ENCODE measurements around the gene RIN2.

The RIN2 gene

DNA sequence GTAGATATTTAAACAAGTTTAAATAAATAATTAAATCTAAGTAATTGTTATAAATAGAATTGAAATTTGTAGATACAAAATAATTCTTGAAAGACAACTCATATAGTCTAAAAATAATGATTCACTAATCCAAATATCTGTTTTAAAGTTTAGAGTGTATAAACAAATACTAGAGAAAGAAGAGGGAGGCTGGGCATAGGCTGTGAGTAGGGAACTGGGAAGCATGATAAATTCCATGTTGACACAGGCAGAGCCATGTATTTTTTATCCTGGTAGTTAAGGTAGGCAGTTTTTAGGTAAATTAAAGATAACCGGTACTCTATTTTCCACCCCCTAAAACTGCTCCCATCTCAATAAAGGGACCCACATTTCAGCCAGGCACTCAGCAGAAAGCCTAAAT, 11.7 kb upstream of the RIN2 start:
- H2BK15ac ChIP-seq (replicated peaks; ENCODE audit: low read depth) = no peak overlapping the region
- H3K79me1 ChIP-seq (ENCODE audit: low read length) = no peaks in the 10 kb centered on the region
- no peak overlapping the region for H2BK120ac ChIP-seq (ENCODE audit: low read depth, low read length)
- H3K79me2 ChIP-seq (ENCODE audit: control insufficient read depth, insufficient read depth, low read length) = no peaks in the 10 kb centered on the region
- H3K27ac ChIP-seq (ENCODE audit: low read depth, low read length) = no peak overlapping the region
- no peak overlapping the region for H3K4me2 ChIP-seq (ENCODE audit: low read length)
- no peaks in the 10 kb centered on the region for H3K36me3 ChIP-seq (ENCODE audit: control insufficient read depth, insufficient read depth, low read length)
- H3K56ac ChIP-seq (ENCODE audit: low read length) = no peak overlapping the region
- no peak overlapping the region for H4K8ac ChIP-seq (ENCODE audit: low read depth, low read length)
- DNase-seq = no peak
- WGBS (ENCODE audit: extremely low coverage, insufficient coverage, low lambda C conversion rate) = no CpG with 5 or more reads among the region's 1 CpG
- H3K27me3 ChIP-seq (ENCODE audit: insufficient read depth, low read length, poor library complexity) = no peaks in the 10 kb centered on the region
- no peak overlapping the region for H2AK5ac ChIP-seq (ENCODE audit: low read length)
- no peak overlapping the region for H3K23ac ChIP-seq (ENCODE audit: low read length)
- H3K4me1 ChIP-seq (ENCODE audit: control insufficient read depth, low read depth, low read length) = peaks cover 3% of the 10 kb centered on the region
- no peak overlapping the region for H4K5ac ChIP-seq (ENCODE audit: low read length)
- no peak overlapping the region for H3K4ac ChIP-seq (ENCODE audit: low read depth, low read length)
- H2BK5ac ChIP-seq (ENCODE audit: low read length) = no peak overlapping the region
- no peak overlapping the region for H3K9ac ChIP-seq (ENCODE audit: low read length)
- no peak overlapping the region for H3K18ac ChIP-seq (ENCODE audit: low read length)
- H3K4me3 ChIP-seq (ENCODE audit: low read length) = no peak overlapping the region

- Histone ChIP-seq H4K5ac (ENCODE audit: low read length) (no peak overlapping the region), H2AK5ac (ENCODE audit: low read length) (no peak overlapping the region), H3K4ac (ENCODE audit: low read depth, low read length) (no peak overlapping the region), H3K79me1 (ENCODE audit: low read length) (no peaks in the 10 kb centered on the region), H3K4me2 (ENCODE audit: low read length) (no peak overlapping the region), H3K18ac (ENCODE audit: low read length) (no peak overlapping the region), H3K4me1 (ENCODE audit: control insufficient read depth, low read depth, low read length) (peaks cover 3% of the 10 kb centered on the region), H3K9ac (ENCODE audit: low read length) (no peak overlapping the region), H3K27ac (ENCODE audit: low read depth, low read length) (no peak overlapping the region), H3K4me3 (ENCODE audit: low read length) (no peak overlapping the region), H3K79me2 (ENCODE audit: control insufficient read depth, insufficient read depth, low read length) (no peaks in the 10 kb centered on the region), H3K23ac (ENCODE audit: low read length) (no peak overlapping the region), H3K36me3 (ENCODE audit: control insufficient read depth, insufficient read depth, low read length) (no peaks in the 10 kb centered on the region), H3K56ac (ENCODE audit: low read length) (no peak overlapping the region), H4K8ac (ENCODE audit: low read depth, low read length) (no peak overlapping the region), H2BK5ac (ENCODE audit: low read length) (no peak overlapping the region), H3K27me3 (ENCODE audit: insufficient read depth, low read length, poor library complexity) (no peaks in the 10 kb centered on the region), H2BK15ac (replicated peaks; ENCODE audit: low read depth) (no peak overlapping the region), H2BK120ac (ENCODE audit: low read depth, low read length) (no peak overlapping the region)
- DNase-seq = no peak
- no CpG with 5 or more reads among the region's 4 CpGs for WGBS (ENCODE audit: extremely low coverage, insufficient coverage, low lambda C conversion rate)
These were observed 10.2 kb upstream of the RIN2 start for GRCh38 chr20:19747903-19748302.

DNA sequence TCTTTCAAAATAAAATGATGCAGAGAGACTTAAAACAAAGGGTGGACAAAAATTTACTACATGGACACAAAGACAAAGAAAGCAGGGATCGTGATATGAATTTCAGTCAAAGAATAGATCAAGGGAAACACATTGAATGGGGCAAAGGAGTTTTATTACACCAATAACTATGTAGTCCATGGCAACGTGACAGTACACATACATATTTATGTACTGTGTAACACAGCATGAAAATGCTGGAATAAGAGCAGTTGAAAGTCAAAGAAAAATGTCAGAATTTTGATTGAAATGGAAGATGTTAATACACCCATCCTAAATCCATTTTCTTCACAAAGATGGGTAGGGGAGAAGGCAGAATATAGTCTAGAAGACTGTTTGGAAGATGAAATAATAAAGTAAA, 9.4 kb upstream of the RIN2 start:
- Histone ChIP-seq H3K23ac (ENCODE audit: low read length) (no peak overlapping the region), H3K4me1 (ENCODE audit: control insufficient read depth, low read depth, low read length) (no peaks in the 10 kb centered on the region), H3K9ac (ENCODE audit: low read length) (no peak overlapping the region), H3K79me2 (ENCODE audit: control insufficient read depth, insufficient read depth, low read length) (no peaks in the 10 kb centered on the region), H3K27me3 (ENCODE audit: insufficient read depth, low read length, poor library complexity) (no peaks in the 10 kb centered on the region), H3K4ac (ENCODE audit: low read depth, low read length) (no peak overlapping the region), H2BK120ac (ENCODE audit: low read depth, low read length) (no peak overlapping the region), H3K4me2 (ENCODE audit: low read length) (no peak overlapping the region), H4K8ac (ENCODE audit: low read depth, low read length) (no peak overlapping the region), H2AK5ac (ENCODE audit: low read length) (no peak overlapping the region), H3K56ac (ENCODE audit: low read length) (no peak overlapping the region), H2BK5ac (ENCODE audit: low read length) (no peak overlapping the region), H3K27ac (ENCODE audit: low read depth, low read length) (no peak overlapping the region), H3K79me1 (ENCODE audit: low read length) (no peaks in the 10 kb centered on the region), H4K5ac (ENCODE audit: low read length) (no peak overlapping the region), H2BK15ac (replicated peaks; ENCODE audit: low read depth) (no peak overlapping the region), H3K18ac (ENCODE audit: low read length) (no peak overlapping the region), H3K36me3 (ENCODE audit: control insufficient read depth, insufficient read depth, low read length) (no peaks in the 10 kb centered on the region), H3K4me3 (ENCODE audit: low read length) (no peak overlapping the region)
- DNase-seq = no peak
- WGBS (ENCODE audit: extremely low coverage, insufficient coverage, low lambda C conversion rate) = no CpG with 5 or more reads among the region's 2 CpGs

DNA sequence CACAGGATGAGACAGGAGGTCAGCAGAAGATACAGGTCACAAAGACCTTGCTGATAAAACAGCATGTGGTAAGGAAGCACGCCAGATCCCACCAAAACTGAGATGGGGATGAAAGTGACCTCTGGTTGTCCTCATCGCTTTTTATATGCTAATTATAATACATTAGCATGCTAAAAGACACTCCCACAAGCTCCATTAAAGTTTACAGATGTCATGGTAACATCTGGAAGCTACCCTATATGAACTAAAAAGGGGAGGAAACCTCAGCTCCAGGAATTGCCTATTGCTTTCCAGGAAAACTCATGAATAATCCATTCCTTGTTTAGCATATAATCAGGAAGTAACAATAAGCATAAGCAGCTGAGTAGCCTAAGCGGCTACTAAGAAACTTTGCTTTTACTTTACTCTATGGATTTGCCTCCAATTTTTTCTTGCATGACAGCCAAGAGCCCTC, 8.4 kb upstream of the RIN2 start:
- Histone ChIP-seq H3K36me3 (ENCODE audit: control insufficient read depth, insufficient read depth, low read length) (no peaks in the 10 kb centered on the region), H2BK5ac (ENCODE audit: low read length) (no peak overlapping the region), H2AK5ac (ENCODE audit: low read length) (no peak overlapping the region), H3K4me3 (ENCODE audit: low read length) (no peak overlapping the region), H4K8ac (ENCODE audit: low read depth, low read length) (no peak overlapping the region), H3K27me3 (ENCODE audit: insufficient read depth, low read length, poor library complexity) (no peaks in the 10 kb centered on the region), H3K27ac (ENCODE audit: low read depth, low read length) (no peak overlapping the region), H3K4me2 (ENCODE audit: low read length) (no peak overlapping the region), H3K79me1 (ENCODE audit: low read length) (no peaks in the 10 kb centered on the region), H2BK120ac (ENCODE audit: low read depth, low read length) (no peak overlapping the region), H2BK15ac (replicated peaks; ENCODE audit: low read depth) (no peak overlapping the region), H4K5ac (ENCODE audit: low read length) (no peak overlapping the region), H3K4me1 (ENCODE audit: control insufficient read depth, low read depth, low read length) (no peaks in the 10 kb centered on the region), H3K23ac (ENCODE audit: low read length) (no peak overlapping the region), H3K9ac (ENCODE audit: low read length) (no peak overlapping the region), H3K4ac (ENCODE audit: low read depth, low read length) (no peak overlapping the region), H3K79me2 (ENCODE audit: control insufficient read depth, insufficient read depth, low read length) (no peaks in the 10 kb centered on the region), H3K56ac (ENCODE audit: low read length) (no peak overlapping the region), H3K18ac (ENCODE audit: low read length) (no peak overlapping the region)
- no peak for DNase-seq
- WGBS (ENCODE audit: extremely low coverage, insufficient coverage, low lambda C conversion rate) = no CpG with 5 or more reads among the region's 3 CpGs

- no peak overlapping the region for H3K56ac ChIP-seq (ENCODE audit: low read length)
- H3K4ac ChIP-seq (ENCODE audit: low read depth, low read length) = no peak overlapping the region
- H3K18ac ChIP-seq (ENCODE audit: low read length) = no peak overlapping the region
- H3K23ac ChIP-seq (ENCODE audit: low read length) = no peak overlapping the region
- H3K4me2 ChIP-seq (ENCODE audit: low read length) = no peak overlapping the region
- no peaks in the 10 kb centered on the region for H3K79me1 ChIP-seq (ENCODE audit: low read length)
- H4K5ac ChIP-seq (ENCODE audit: low read length) = no peak overlapping the region
- no peaks in the 10 kb centered on the region for H3K27me3 ChIP-seq (ENCODE audit: insufficient read depth, low read length, poor library complexity)
- no peak overlapping the region for H4K8ac ChIP-seq (ENCODE audit: low read depth, low read length)
- no peak overlapping the region for H3K27ac ChIP-seq (ENCODE audit: low read depth, low read length)
- no peak overlapping the region for H3K4me3 ChIP-seq (ENCODE audit: low read length)
- no peak overlapping the region for H2BK15ac ChIP-seq (replicated peaks; ENCODE audit: low read depth)
- H3K36me3 ChIP-seq (ENCODE audit: control insufficient read depth, insufficient read depth, low read length) = no peaks in the 10 kb centered on the region
- no peak overlapping the region for H2BK5ac ChIP-seq (ENCODE audit: low read length)
- no peak overlapping the region for H3K9ac ChIP-seq (ENCODE audit: low read length)
- H3K79me2 ChIP-seq (ENCODE audit: control insufficient read depth, insufficient read depth, low read length) = no peaks in the 10 kb centered on the region
- H3K4me1 ChIP-seq (ENCODE audit: control insufficient read depth, low read depth, low read length) = no peaks in the 10 kb centered on the region
- no CpG with 5 or more reads among the region's 4 CpGs for whole genome bisulfite sequencing (ENCODE audit: extremely low coverage, insufficient coverage, low lambda C conversion rate)
- H2BK120ac ChIP-seq (ENCODE audit: low read depth, low read length) = no peak overlapping the region
- no peak overlapping the region for H2AK5ac ChIP-seq (ENCODE audit: low read length)
- DNase-seq = no peak
These were observed 7.9 kb upstream of the RIN2 start for GRCh38 chr20:19750101-19750606.

DNA sequence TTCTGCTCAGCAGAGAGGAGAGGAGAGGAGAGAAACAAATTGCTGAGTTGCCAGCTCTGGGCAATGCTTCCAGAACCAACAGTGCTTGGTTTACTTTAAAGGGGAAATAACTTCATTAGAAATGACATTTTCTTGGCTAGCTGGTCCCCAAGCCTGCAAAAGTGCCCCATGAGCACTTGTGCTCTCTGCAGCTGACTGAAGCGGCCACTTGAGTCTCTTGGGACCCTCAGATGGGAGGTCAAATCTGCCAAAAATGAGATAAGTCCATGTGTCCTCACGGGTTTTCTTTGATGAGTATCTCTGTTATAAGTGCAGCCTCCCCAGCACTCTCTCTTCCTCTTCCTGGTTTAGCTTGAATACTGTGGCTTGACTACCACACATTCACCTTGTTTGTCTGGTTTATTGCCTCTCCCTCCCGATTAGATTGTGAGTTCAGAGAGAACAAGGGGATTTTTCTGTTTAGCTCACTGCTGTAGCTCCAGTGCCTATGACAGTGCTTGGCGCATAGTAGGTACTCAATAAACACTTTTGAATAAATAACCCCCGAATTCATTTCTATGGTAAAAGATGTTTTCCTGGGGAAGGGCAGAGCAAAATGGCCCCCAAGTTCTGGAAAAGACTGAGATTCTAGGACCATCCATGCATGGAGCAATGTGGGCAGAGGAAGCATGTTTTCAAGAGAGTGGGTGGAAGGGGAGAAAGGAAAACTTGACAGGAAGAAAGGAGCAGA, 7.0 kb upstream of the RIN2 start:
- Histone ChIP-seq H3K56ac (ENCODE audit: low read length) (no peak overlapping the region), H3K27ac (ENCODE audit: low read depth, low read length) (no peak overlapping the region), H3K4me2 (ENCODE audit: low read length) (no peak overlapping the region), H3K4me1 (ENCODE audit: control insufficient read depth, low read depth, low read length) (no peaks in the 10 kb centered on the region), H3K18ac (ENCODE audit: low read length) (no peak overlapping the region), H3K4ac (ENCODE audit: low read depth, low read length) (no peak overlapping the region), H2BK15ac (replicated peaks; ENCODE audit: low read depth) (no peak overlapping the region), H4K8ac (ENCODE audit: low read depth, low read length) (no peak overlapping the region), H2BK5ac (ENCODE audit: low read length) (no peak overlapping the region), H4K5ac (ENCODE audit: low read length) (no peak overlapping the region), H3K36me3 (ENCODE audit: control insufficient read depth, insufficient read depth, low read length) (no peaks in the 10 kb centered on the region), H3K79me1 (ENCODE audit: low read length) (no peaks in the 10 kb centered on the region), H2BK120ac (ENCODE audit: low read depth, low read length) (no peak overlapping the region), H3K27me3 (ENCODE audit: insufficient read depth, low read length, poor library complexity) (no peaks in the 10 kb centered on the region), H3K9ac (ENCODE audit: low read length) (no peak overlapping the region), H3K4me3 (ENCODE audit: low read length) (no peak overlapping the region), H3K23ac (ENCODE audit: low read length) (no peak overlapping the region), H3K79me2 (ENCODE audit: control insufficient read depth, insufficient read depth, low read length) (no peaks in the 10 kb centered on the region), H2AK5ac (ENCODE audit: low read length) (no peak overlapping the region)
- no CpG with 5 or more reads among the region's 5 CpGs for WGBS (ENCODE audit: extremely low coverage, insufficient coverage, low lambda C conversion rate)
- no peak for DNase-seq

Measured in mesendoderm (in vitro differentiated cells).